Skeletal muscle satellite cell (primary cell): ENCODE measurements around the gene WDR7.

Experiments
- H3K27me3 ChIP-seq: 2 replicates; pipeline ENCODE4 v1.7.0; 2013; ENCODE audit warnings: low read length; ENCODE audit not compliant: control insufficient read depth, insufficient read depth
- H3K36me3 ChIP-seq: 2 replicates; pipeline ENCODE4 v1.7.0; 2013; ENCODE audit warnings: mild to moderate bottlenecking, control low read depth, low read length; ENCODE audit not compliant: insufficient read depth
- H3K4me1 ChIP-seq: 2 replicates; pipeline ENCODE4 v1.7.0; 2013; ENCODE audit warnings: low read length; ENCODE audit not compliant: control insufficient read depth, insufficient read depth
- H3K4me2 ChIP-seq: 2 replicates; pipeline ENCODE4 v1.7.0; 2013; ENCODE audit warnings: mild to moderate bottlenecking, low read length
- H3K4me3 ChIP-seq: 2 replicates; pipeline ENCODE4 v1.7.0; 2013; ENCODE audit warnings: low read length
- H3K9ac ChIP-seq: 2 replicates; pipeline ENCODE4 v1.7.0; 2013; ENCODE audit warnings: mild to moderate bottlenecking, low read depth, low read length, moderate library complexity
- H3K9me3 ChIP-seq: replicated peaks from 2 replicates; pipeline ENCODE4 v1.7.0; 2013; ENCODE audit warnings: mild to moderate bottlenecking, control low read depth, low read length

Gene WDR7

GRCh38 chr18:56770097-56770496 is 118.9 kb downstream of the WDR7 start:
- Histone ChIP-seq H3K4me2 (no peak overlapping the region), H3K9me3 (no peaks in the 10 kb centered on the region), H3K27me3 (no peaks in the 10 kb centered on the region), H3K9ac (no peak overlapping the region), H3K4me3 (no peak overlapping the region), H3K4me1 (no peaks in the 10 kb centered on the region), H3K36me3 (no peaks in the 10 kb centered on the region)

DNA sequence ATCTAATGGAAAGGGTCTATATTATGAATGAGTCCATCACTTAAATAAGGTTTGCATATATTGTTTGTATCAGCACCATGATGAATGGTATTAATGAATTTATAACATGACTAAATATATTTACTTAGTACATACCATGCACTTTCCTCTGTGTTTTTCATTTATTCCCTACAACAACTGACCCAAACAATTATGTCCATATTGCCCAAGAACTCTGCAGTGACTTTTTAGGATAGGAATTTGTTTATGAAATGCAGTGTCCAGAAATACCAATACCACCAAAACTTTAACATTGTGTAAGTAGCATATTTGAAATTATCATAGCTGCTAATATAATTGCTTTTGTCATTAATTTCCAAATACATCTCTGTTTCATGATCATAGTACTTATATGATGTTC is 119.7 kb downstream of the WDR7 start:
- Histone ChIP-seq H3K27me3 (no peaks in the 10 kb centered on the region), H3K9me3 (no peaks in the 10 kb centered on the region), H3K4me3 (no peak overlapping the region), H3K9ac (no peak overlapping the region), H3K4me1 (no peaks in the 10 kb centered on the region), H3K4me2 (no peak overlapping the region), H3K36me3 (no peaks in the 10 kb centered on the region)

DNA sequence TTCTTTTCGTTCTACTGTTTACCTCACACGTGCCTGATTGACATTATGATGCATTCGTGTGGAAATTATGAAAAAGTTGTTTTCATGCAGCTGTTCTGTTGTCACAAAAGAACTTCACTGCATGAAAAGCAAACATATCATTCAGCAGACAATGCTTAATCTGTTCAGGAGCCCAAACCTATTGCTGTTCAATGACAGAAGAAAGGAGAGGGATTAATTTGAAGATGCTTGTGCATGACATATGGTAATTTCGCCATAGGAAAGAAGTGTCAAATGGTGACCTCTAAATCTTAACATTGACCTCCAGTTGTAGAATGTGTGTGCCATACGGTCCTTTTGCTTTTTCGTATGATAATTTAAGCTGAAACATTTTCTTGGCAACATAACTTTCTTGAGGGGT is 124.5 kb downstream of the WDR7 start:
- H3K9ac ChIP-seq, result no peak overlapping the region
- no peak overlapping the region for H3K4me2 ChIP-seq
- H3K9me3 ChIP-seq, result no peaks in the 10 kb centered on the region
- peaks cover 2% of the 10 kb centered on the region for H3K36me3 ChIP-seq
- H3K4me3 ChIP-seq, result no peak overlapping the region
- no peaks in the 10 kb centered on the region for H3K27me3 ChIP-seq
- no peaks in the 10 kb centered on the region for H3K4me1 ChIP-seq

DNA sequence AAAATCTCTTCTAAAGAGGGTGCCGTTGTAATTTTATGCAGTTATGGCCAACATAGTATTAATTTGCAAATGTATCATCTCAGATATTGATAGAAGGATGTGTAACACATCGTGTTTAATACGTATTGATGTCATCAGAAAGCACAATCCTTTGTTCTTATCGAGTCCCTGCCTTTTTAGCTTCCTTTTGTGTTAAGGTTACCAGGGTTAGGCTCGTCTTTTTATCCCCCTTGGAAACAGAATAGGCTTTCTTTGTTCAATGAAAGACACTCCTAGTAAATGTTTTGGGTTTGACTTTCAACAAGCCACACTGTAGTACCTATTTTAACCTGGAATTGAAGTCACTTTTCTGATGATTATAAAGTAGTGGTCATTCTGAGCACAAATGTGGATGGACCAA is 136.2 kb downstream of the WDR7 start:
- H3K36me3 ChIP-seq, result no peaks in the 10 kb centered on the region
- no peaks in the 10 kb centered on the region for H3K9me3 ChIP-seq
- H3K4me1 ChIP-seq, result no peaks in the 10 kb centered on the region
- no peaks in the 10 kb centered on the region for H3K27me3 ChIP-seq
- no peak overlapping the region for H3K4me3 ChIP-seq
- H3K9ac ChIP-seq, result no peak overlapping the region
- no peak overlapping the region for H3K4me2 ChIP-seq

DNA sequence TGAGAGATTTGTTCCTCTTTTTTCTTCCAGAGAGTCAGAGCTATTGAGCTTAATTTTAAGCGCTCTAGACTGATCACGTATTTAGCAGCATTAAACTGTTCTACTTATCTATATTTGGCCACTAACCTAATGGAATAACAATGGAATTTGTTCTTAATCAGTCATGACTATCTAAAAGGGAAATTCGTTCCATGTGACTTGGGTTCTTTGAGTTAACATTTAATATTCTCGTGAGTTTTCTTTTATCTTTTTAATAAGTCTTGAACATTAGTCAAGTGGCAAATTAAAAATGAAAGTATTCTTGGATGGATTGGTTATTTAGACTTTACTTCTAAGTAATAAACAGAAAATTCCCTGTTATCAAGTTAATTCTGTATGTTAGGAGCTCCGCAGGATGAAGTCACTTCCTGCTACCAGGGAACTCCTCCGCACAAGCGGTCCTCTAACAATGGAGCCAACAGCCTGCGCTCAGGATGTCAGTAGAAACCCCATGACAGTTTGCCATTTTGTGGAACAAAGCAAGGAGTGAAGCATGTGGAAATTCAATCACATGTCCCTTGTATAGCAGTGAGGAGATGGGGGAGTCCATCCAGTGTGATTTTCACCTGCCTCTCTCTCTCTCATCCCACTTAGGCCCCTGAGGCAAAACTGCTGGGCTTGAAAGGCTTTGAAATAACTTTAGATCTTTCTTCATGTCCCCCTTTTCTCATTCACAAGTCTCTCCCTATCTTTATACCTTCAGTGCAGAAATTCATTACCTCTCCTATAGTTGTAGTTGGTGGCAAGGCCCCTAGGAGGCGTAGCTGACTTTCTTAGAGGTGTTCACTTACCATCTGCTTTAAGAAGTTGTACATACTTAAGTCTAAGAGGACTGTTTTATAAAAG is 138.1 kb downstream of the WDR7 start:
- no peak overlapping the region for H3K9ac ChIP-seq
- H3K4me1 ChIP-seq, result no peaks in the 10 kb centered on the region
- H3K9me3 ChIP-seq, result no peaks in the 10 kb centered on the region
- H3K36me3 ChIP-seq, result no peaks in the 10 kb centered on the region
- H3K4me3 ChIP-seq, result no peak overlapping the region
- H3K27me3 ChIP-seq, result no peaks in the 10 kb centered on the region
- no peak overlapping the region for H3K4me2 ChIP-seq

GRCh38 chr18:56789889-56790180 is 138.7 kb downstream of the WDR7 start:
- no peaks in the 10 kb centered on the region for H3K27me3 ChIP-seq
- no peak overlapping the region for H3K4me2 ChIP-seq
- H3K9me3 ChIP-seq, result no peaks in the 10 kb centered on the region
- no peak overlapping the region for H3K4me3 ChIP-seq
- no peaks in the 10 kb centered on the region for H3K36me3 ChIP-seq
- H3K4me1 ChIP-seq, result no peaks in the 10 kb centered on the region
- no peak overlapping the region for H3K9ac ChIP-seq

GRCh38 chr18:56795381-56795780 is 144.2 kb downstream of the WDR7 start:
- Histone ChIP-seq H3K4me3 (no peak overlapping the region), H3K4me2 (no peak overlapping the region), H3K9ac (no peak overlapping the region), H3K27me3 (no peaks in the 10 kb centered on the region), H3K4me1 (peaks cover 21% of the 10 kb centered on the region), H3K9me3 (no peaks in the 10 kb centered on the region), H3K36me3 (no peaks in the 10 kb centered on the region)

DNA sequence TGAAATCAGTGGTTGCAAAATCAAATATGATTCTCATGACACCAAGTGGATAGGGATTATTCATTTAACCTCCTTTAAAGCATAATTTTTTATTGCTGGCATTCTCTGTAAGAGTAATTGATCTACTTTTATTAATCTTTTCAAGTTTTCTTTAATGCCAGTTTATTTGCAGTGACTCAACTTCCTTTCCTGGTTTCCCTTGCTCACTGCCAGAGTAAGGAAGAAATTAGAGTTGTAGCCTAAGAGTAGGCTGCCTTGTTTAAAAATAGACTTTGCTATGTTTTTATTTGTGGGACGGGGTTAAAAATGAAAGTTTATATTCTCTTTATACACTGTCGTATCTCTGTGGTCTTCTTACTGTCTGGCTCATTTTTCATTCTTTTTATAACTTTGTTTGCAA is 148.6 kb downstream of the WDR7 start:
- peak overlapping the region; percentile 48 for H3K4me2 ChIP-seq
- H3K27me3 ChIP-seq, result no peaks in the 10 kb centered on the region
- H3K4me3 ChIP-seq, result peak overlapping the region; percentile 18
- no peaks in the 10 kb centered on the region for H3K9me3 ChIP-seq
- H3K36me3 ChIP-seq, result no peaks in the 10 kb centered on the region
- peaks cover 21% of the 10 kb centered on the region for H3K4me1 ChIP-seq
- no peak overlapping the region for H3K9ac ChIP-seq

DNA sequence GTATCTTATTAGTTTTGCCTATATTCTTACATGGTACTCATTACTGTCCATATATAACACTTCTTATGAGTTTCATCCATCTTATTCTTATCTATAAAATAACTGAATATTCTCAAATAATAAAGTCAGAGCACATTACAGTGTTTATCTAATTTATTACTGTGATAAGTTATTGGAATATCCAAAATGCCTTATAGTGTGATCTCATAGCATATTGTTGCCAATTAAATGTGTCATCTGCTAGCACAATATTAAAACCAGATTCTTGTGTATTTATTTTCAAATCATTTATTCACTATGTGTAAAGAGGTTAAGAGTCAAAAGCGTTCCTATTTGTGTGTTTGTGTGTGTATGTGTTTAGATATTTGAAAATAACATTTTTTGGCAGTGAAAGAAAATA is 151.9 kb downstream of the WDR7 start:
- no peaks in the 10 kb centered on the region for H3K27me3 ChIP-seq
- H3K4me2 ChIP-seq, result no peak overlapping the region
- H3K4me3 ChIP-seq, result no peak overlapping the region
- H3K36me3 ChIP-seq, result no peaks in the 10 kb centered on the region
- H3K4me1 ChIP-seq, result peaks cover 15% of the 10 kb centered on the region
- H3K9ac ChIP-seq, result no peak overlapping the region
- no peaks in the 10 kb centered on the region for H3K9me3 ChIP-seq

DNA sequence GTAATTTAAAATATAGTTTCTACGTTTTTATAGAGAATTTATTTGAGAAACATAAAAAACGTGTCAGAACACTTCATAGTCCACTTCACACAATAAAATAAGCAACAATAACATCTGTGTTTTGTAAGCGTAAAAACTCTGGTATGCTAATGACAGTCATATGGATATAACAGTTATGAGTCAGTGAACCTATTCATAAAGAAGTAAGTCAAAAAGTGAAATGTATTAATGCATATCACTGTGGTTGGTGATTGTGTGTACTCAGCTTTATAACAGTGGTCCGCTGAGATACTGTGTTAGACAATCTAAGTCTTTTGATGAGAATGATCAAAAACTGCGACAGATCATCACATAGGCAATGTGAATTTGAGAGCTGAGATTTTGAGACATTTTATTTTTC is 153.2 kb downstream of the WDR7 start:
- Histone ChIP-seq H3K9me3 (no peaks in the 10 kb centered on the region), H3K4me1 (peaks cover 9% of the 10 kb centered on the region), H3K4me3 (no peak overlapping the region), H3K9ac (no peak overlapping the region), H3K27me3 (no peaks in the 10 kb centered on the region), H3K4me2 (no peak overlapping the region), H3K36me3 (no peaks in the 10 kb centered on the region)

- Histone ChIP-seq H3K27me3 (no peaks in the 10 kb centered on the region), H3K4me3 (no peak overlapping the region), H3K4me2 (no peak overlapping the region), H3K36me3 (no peaks in the 10 kb centered on the region), H3K9ac (no peak overlapping the region), H3K9me3 (no peaks in the 10 kb centered on the region), H3K4me1 (no peaks in the 10 kb centered on the region)
Measured at GRCh38 chr18:56807901-56808300, 156.7 kb downstream of the WDR7 start.

DNA sequence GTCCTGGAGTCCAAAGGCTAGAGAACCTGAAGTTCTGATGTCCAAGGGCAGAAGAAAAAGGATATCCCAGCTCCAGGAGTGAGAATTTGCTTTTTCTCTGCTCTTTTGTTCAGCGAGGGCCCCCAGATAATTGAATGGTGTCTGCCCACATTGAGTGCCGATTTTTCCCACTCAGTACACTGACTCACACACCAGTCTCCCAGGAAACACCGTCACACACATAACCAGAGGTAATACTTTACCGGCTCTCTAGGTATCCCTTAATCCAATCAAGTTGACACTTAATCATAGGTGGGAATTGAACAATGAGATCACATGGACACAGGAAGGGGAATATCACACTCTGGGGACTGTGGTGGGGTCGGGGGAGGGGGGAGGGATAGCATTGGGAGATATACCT is 161.5 kb downstream of the WDR7 start:
- Histone ChIP-seq H3K36me3 (no peaks in the 10 kb centered on the region), H3K27me3 (no peaks in the 10 kb centered on the region), H3K4me3 (no peak overlapping the region), H3K4me1 (no peaks in the 10 kb centered on the region), H3K9me3 (no peaks in the 10 kb centered on the region), H3K9ac (no peak overlapping the region), H3K4me2 (no peak overlapping the region)
